ENCODE data around the gene RPS5.
"Not testable (repeated sequence)": the region's sequence is repeated elsewhere in the genome, so short reads cannot be mapped to it uniquely, and the experiment has no call there.

The RPS5 gene

GRCh38 chr19:58356766-58357480 lies 30.1 kb upstream of the RPS5 start:
- peak in 1 of 2 experiments; percentile 30 for DNase-seq

- DNase-seq, result no peak
Measured at GRCh38 chr19:58357481-58358145, 29.5 kb upstream of the RPS5 start.

GRCh38 chr19:58361900-58362271 lies 25.2 kb upstream of the RPS5 start:
- peak; percentile 72 to 73 for DNase-seq

GRCh38 chr19:58362272-58362994 lies 24.6 kb upstream of the RPS5 start, which contains the start of gene ZNF497:
Gene ZNF497, minus strand, starts transcription at chr19:58362751. Its CDS starts 5,116 bp downstream, at chr19:58357635.
- DNase-seq, result peak; percentile 95 to 98

GRCh38 chr19:58364146-58364545 lies 22.9 kb upstream of the RPS5 start:
- no peak for DNase-seq

GRCh38 chr19:58366585-58367430 lies 20.3 kb upstream of the RPS5 start:
- DNase-seq, result no peak

- no peak for DNase-seq
Measured at GRCh38 chr19:58367698-58368454, 19.2 kb upstream of the RPS5 start.

- DNase-seq, result no peak
Measured at GRCh38 chr19:58368561-58369360, 18.3 kb upstream of the RPS5 start.

GRCh38 chr19:58372311-58373133 lies 14.5 kb upstream of the RPS5 start:
- no peak for DNase-seq

GRCh38 chr19:58374200-58374599 lies 12.9 kb upstream of the RPS5 start:
- no peak for DNase-seq

GRCh38 chr19:58376724-58377123 lies 10.3 kb upstream of the RPS5 start:
- not testable (repeated sequence) for DNase-seq

- no peak for DNase-seq
Measured at GRCh38 chr19:58379246-58379645, 7.8 kb upstream of the RPS5 start.

- no peak for DNase-seq
Measured at GRCh38 chr19:58380037-58380661, 6.9 kb upstream of the RPS5 start.

- peak; percentile 95 to 97 for DNase-seq
Measured at GRCh38 chr19:58380662-58381459, 6.2 kb upstream of the RPS5 start, which contains the start of gene ZNF837. Gene ZNF837, minus strand, starts transcription at chr19:58381030. Its CDS starts 11,698 bp downstream, at chr19:58369332.

- DNase-seq, result no peak
Measured at GRCh38 chr19:58381460-58382212, 5.4 kb upstream of the RPS5 start.

GRCh38 chr19:58382997-58383603 lies 4.0 kb upstream of the RPS5 start:
- DNase-seq, result no peak

- DNase-seq, result no peak
Measured at GRCh38 chr19:58385313-58385890, 1.7 kb upstream of the RPS5 start.

Data from activated T-cell treated with anti-CD3 and anti-CD28 coated beads, Interleukin-2, amount 50 U/mL, for 48 hours (primary cell).